Choroid plexus epithelial cell (primary cell): ENCODE results near the gene NELL1.

Experiments used
- DNase-seq: peaks from one replicate; pipeline ENCODE4 v3.0.0-alpha.2; 2010; ENCODE audit warnings: low read depth
- H3K4me3 ChIP-seq: 2 replicates; pipeline ENCODE4 v1.5.1; 2011; ENCODE audit warnings: low read depth, mild to moderate bottlenecking, control low read depth, low read length, moderate library complexity
- CTCF ChIP-seq: conservative IDR thresholded peaks from 2 replicates; pipeline ENCODE4 v1.5.1; 2011; ENCODE audit warnings: low read depth, mild to moderate bottlenecking, control low read depth, inconsistent platforms, low read length, moderate library complexity

NELL1 gene

GRCh38 chr11:21369947-21370346 is 700.6 kb downstream of the NELL1 start:
- TF ChIP-seq CTCF = no peak
- H3K4me3 ChIP-seq = no peak overlapping the region
- no peak for DNase-seq

GRCh38 chr11:21371044-21371443 is 701.7 kb downstream of the NELL1 start:
- DNase-seq = no peak
- H3K4me3 ChIP-seq = no peak overlapping the region
- no peak for TF ChIP-seq CTCF

GRCh38 chr11:21372672-21373071 is 703.3 kb downstream of the NELL1 start:
- TF ChIP-seq CTCF = no peak
- no peak for DNase-seq
- no peak overlapping the region for H3K4me3 ChIP-seq

- DNase-seq = no peak
- no peak for TF ChIP-seq CTCF
Observed at GRCh38 chr11:21374376-21374775, 705.0 kb downstream of the NELL1 start.

GRCh38 chr11:21385669-21386440 is 716.5 kb downstream of the NELL1 start:
- no peak for TF ChIP-seq CTCF
- no peak overlapping the region for H3K4me3 ChIP-seq
- DNase-seq = no peak

More at GRCh38 chr11:21374376-21374775, 705.0 kb downstream of the NELL1 start:
- H3K4me3 ChIP-seq = no peak overlapping the region

GRCh38 chr11:21390430-21390829 is 721.0 kb downstream of the NELL1 start:
- TF ChIP-seq CTCF = no peak
- H3K4me3 ChIP-seq = no peak overlapping the region
- DNase-seq = no peak
